ENCODE results near the gene BEND2.

DNA sequence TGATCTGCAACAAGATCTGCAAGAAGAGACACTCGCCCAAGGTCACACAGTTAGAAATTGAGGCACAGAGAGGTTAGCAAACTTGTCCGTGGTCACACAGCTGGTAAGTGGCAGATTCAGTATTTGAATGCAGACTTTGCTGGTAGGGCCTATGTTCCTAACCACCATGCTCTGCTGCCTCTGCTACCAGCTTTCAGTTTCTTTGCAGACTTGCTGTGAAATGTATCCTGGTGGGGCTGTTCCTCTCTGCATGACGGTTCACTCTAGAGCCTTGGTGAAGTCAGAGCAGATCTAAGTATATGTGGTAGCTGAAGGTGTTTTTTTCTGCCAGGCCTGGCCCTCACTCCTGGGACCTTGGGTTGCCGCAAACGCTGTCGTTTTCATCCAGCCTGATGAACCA lies 87.1 kb downstream of the BEND2 start:
- TF ChIP-seq, protein P1, sequence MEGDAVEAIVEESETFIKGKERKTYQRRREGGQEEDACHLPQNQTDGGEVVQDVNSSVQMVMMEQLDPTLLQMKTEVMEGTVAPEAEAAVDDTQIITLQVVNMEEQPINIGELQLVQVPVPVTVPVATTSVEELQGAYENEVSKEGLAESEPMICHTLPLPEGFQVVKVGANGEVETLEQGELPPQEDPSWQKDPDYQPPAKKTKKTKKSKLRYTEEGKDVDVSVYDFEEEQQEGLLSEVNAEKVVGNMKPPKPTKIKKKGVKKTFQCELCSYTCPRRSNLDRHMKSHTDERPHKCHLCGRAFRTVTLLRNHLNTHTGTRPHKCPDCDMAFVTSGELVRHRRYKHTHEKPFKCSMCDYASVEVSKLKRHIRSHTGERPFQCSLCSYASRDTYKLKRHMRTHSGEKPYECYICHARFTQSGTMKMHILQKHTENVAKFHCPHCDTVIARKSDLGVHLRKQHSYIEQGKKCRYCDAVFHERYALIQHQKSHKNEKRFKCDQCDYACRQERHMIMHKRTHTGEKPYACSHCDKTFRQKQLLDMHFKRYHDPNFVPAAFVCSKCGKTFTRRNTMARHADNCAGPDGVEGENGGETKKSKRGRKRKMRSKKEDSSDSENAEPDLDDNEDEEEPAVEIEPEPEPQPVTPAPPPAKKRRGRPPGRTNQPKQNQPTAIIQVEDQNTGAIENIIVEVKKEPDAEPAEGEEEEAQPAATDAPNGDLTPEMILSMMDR (IDR thresholded peaks at IDR 0.05; ENCODE audit: low read depth, low read length), result no peak
- TF ChIP-seq POLR2A (IDR thresholded peaks at IDR 0.05; ENCODE audit: extremely low read depth, insufficient read length), result no peak
- TF ChIP-seq MYC (IDR thresholded peaks at IDR 0.05; ENCODE audit: low read depth, low read length), result no peak
- TF ChIP-seq, protein P2, sequence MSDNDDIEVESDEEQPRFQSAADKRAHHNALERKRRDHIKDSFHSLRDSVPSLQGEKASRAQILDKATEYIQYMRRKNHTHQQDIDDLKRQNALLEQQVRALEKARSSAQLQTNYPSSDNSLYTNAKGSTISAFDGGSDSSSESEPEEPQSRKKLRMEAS (IDR thresholded peaks at IDR 0.05; ENCODE audit: low read depth, low read length), result no peak

Measured in NB4 (cell line).